Mucosa of gallbladder (tissue), 1 donor: ENCODE results near the gene GAL3ST2. TPM values are rescaled to one million over a fixed set of nuclear protein-coding genes. Genes with fewer than 3 reads are reported as not detected.

Experiments used
- DNase-seq: peaks from one replicate; pipeline ENCODE4 v3.0.0-alpha.2; 2020; ENCODE audit warnings: low spot score
- total RNA-seq: library from RNA; stranded (reverse); gene quantifications from one replicate; pipeline ENCODE4 v1.2.1, GENCODE V29; 2021
- donor health status: DM: no; HTN: no; CAD: no.

GAL3ST2 gene
- total RNA-seq, 1 donor from 2014 or later: 26.4 TPM

DNA sequence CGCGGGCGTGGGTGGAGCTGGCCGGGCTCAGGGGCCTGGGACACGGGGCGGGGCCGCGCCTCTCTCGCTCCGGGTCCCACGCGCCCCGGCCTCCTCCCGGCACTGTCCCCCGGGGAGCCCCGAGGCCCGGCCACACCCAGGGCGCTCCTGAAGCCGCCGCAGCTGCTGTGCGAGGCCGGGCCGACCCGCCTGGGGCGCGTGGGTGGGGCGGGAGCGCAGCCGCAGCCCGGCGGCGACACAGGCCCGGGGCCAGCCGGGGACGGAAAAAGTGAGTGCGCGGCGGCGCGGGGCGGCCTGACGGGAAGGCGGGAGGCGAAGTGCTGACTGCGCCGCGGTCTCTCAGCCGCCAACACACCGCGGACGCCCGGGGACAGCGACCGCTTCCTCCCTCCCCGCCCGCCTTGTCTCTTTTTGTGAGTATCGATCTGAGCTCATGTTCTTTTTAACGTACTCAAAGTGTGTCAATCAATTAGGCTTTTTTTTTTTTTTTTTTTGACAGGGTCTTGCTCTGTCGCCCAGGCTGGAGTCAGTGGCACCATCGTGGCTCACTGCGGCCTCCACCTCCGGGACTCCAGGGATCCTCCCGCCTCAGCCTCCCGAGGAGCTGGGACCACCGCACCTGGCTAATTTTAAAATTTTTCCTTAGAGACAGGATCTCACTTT lies 67.6 kb downstream of the GAL3ST2 start:
- peak; percentile 65 for DNase-seq

GRCh38 chr2:241844831-241845578 lies 68.4 kb downstream of the GAL3ST2 start:
- DNase-seq: no peak

- DNase-seq: no peak
Observed at GRCh38 chr2:241846406-241846805, 69.8 kb downstream of the GAL3ST2 start.

DNA sequence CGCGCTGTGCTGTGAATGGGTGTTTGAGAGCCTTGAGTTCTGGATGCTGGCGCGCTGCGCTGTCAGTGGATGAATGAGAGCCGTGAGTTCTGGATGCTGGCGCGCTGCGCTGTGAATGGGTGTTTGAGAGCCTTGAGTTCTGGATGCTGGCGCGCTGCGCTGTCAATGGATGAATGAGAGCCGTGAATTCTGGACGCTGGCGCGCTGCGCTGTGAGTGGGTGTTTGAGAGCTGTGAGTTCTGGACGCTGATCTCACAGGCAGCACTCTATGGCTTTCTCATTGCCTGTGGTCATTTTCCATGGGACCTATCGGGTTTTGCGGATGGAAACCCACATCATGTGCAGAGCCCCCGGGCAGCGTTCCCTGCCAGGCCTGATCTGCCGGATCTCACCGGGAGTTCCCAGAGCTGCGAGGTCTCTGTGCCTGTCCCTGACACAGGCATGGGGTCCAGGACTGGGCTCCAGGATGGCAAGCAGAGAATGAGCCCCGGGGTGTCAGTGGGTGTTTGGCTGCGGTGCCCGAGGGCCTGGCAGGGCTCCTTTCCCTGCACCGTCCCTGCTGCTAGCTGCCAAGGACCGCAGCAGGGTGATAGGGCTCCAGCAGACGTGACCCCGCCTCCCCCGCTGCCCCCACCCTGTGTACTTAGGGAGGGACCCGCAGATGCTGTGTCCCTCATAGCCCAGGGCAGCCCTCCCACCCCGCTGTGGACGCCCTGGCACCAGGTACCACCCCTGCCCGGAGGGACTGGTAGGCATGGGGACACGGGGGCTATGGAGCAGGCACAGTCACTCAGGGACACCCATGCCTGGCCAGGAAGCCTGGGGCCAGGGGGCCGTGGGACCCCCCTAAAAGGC lies 72.4 kb downstream of the GAL3ST2 start:
- no peak for DNase-seq

- no peak for DNase-seq
Observed at GRCh38 chr2:241849616-241850543, 73.3 kb downstream of the GAL3ST2 start.

- DNase-seq: no peak
Observed at GRCh38 chr2:241850544-241851324, 74.1 kb downstream of the GAL3ST2 start.

DNA sequence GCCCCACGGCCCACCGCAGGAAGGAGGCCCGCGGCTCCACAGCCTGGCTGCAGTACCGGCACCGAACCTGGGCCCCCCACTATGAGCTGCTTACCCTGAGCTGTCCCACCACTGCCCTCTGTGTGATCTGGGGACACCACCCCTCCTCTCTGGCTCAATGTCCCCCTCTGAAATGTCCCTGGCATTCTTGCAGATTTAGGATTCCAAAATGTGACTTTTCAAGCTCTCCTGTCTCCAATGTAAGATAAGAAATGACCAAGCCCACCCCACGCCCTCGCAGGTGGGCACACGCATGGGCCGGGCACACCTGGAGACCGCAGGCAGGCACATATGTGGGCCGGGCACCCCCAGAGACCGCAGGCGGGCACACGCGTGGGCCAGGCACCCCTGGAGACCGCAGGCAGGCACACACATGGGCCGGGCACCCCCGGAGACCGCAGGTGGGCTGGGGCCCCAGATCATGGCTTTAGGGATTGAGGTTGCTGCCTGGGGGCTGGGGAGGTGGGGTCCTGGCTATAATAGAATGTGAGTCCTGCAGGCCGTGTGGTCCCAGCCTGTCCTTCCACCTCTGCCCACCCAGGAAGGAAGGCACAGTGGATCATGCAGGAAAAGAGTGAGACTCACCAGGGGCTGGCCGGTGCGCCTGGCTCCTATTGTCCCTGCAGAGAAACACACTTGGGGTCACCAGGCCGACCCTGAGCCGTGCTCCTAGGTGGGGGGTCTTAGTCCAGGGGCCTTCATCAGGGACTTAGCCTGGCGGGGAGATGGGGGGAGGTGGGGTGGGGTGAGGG lies 74.9 kb downstream of the GAL3ST2 start:
- no peak for DNase-seq

GRCh38 chr2:241852116-241852980 lies 75.7 kb downstream of the GAL3ST2 start:
- DNase-seq: no peak

GRCh38 chr2:241852981-241853631 lies 76.5 kb downstream of the GAL3ST2 start:
- no peak for DNase-seq

Other genes starting within 250 kb of the GAL3ST2 start
- gene BOK, start 218.1 kb upstream of the GAL3ST2 start, total RNA-seq: 76.8 TPM
- 53.8 TPM for gene THAP4, start 139.7 kb upstream of the GAL3ST2 start, total RNA-seq
- 130 TPM for gene ATG4B, start 139.1 kb upstream of the GAL3ST2 start, total RNA-seq
- gene DTYMK, start 90.0 kb upstream of the GAL3ST2 start, total RNA-seq: 26.2 TPM
- gene ING5, start 74.8 kb upstream of the GAL3ST2 start, total RNA-seq: 47.4 TPM
- gene D2HGDH, start 42.2 kb upstream of the GAL3ST2 start, total RNA-seq: 71.5 TPM
- gene NEU4, start 32.4 kb downstream of the GAL3ST2 start, total RNA-seq: 34.8 TPM
- gene PDCD1, start 82.1 kb downstream of the GAL3ST2 start, total RNA-seq: 1.5 TPM
- gene RTP5, start 92.9 kb downstream of the GAL3ST2 start, total RNA-seq: not detected